ENCODE data around the gene SAP30L. TPM values are rescaled to one million over a fixed set of nuclear protein-coding genes. Genes with fewer than 3 reads are reported as not detected.

Gene SAP30L
- total and polyA plus RNA-seq, 2 of the 4 experiments (the other 2 are of a cell fraction): 9.7 to 17.6 TPM

DNA sequence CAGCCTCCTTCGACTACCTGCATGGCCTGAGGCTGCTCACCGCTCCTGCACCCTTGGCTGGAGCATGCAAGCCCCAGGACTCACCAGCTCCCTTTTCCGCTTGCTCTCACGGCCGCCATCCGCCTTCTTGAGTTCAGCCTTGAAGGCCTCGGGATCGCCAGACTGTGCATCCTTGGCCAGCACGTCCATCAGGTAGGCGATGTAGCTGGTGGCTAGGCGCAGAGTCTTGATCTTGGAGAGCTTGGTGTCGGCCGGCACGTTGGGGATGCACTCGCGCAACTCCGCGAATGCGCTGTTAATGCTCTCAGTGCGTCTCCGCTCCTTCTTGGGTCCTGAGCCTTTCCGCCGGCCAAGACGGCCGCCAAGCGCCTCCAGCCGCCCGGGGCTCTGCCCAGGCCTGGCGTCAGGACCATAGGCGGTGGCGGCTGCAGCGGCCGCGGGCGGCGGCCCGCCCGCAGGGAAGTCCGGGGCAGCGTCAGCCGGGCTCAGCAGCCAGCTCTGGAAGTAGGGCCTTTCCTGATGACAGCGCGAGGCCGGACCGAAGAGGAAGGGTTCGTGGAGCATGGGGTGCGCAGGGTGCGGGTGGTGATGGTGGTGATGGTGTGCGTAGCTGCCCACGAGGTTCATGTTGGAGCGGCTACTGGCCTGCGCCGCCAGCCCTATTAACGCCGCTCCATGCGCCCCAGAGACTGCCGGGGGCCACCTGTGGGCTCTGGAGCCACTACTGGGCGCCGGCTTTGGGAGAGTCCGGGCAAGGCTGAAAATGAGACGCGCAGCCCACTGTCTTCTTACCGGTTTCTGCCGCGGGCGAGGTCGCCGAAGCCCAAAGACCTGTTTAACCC, 31.8 kb downstream of the SAP30L start (continued):
- TF ChIP-seq, protein P1, sequence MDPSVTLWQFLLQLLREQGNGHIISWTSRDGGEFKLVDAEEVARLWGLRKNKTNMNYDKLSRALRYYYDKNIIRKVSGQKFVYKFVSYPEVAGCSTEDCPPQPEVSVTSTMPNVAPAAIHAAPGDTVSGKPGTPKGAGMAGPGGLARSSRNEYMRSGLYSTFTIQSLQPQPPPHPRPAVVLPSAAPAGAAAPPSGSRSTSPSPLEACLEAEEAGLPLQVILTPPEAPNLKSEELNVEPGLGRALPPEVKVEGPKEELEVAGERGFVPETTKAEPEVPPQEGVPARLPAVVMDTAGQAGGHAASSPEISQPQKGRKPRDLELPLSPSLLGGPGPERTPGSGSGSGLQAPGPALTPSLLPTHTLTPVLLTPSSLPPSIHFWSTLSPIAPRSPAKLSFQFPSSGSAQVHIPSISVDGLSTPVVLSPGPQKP (IDR thresholded peaks at IDR 0.05; ENCODE audit: borderline replicate concordance, low read depth, low read length): no peak
- TF ChIP-seq RAD21 (IDR thresholded peaks at IDR 0.05; ENCODE audit: low read length) (no peak), RFX5 (IDR thresholded peaks at IDR 0.05; ENCODE audit: low read depth, low read length) (no peak), CHD1 (IDR thresholded peaks at IDR 0.05; ENCODE audit: low read depth, low read length) (no peak), MAFK (IDR thresholded peaks at IDR 0.05; ENCODE audit: low read depth, low read length) (no peak)

Measured in IMR-90 (cell line).